Stomach (tissue), 4 donors: Measurements from ENCODE around the gene ROBO2.

Source experiments
- CTCF ChIP-seq, 7 experiments: fragments of 450-650 bp in 4 of 7; fragments of 200-600 bp in 3 of 7; sonication (generic) in 3 of 7; IDR thresholded peaks; one replicate each; pipeline ENCODE4 v1.5.1; 2016 to 2019; ENCODE audit warnings: antibody characterized with exemption in 7 of 7, control low read depth in 2 of 7, mild to moderate bottlenecking in 1 of 7
- EP300 ChIP-seq: sonication (generic); formaldehyde crosslinking; IDR thresholded peaks from one replicate; pipeline ENCODE4 v1.6.1; 2017; ENCODE audit warnings: antibody characterized with exemption
- POLR2A ChIP-seq, 4 donors: fragments of 450-650 bp; IDR thresholded peaks; one replicate each; pipeline ENCODE4 v1.6.1; 2016; ENCODE audit warnings: antibody characterized with exemption in 4 of 4, control low read depth in 2 of 4, mild to moderate bottlenecking in 1 of 4, moderate library complexity in 1 of 4
- POLR2AphosphoS5 ChIP-seq, 3 donors: sonication (generic); formaldehyde crosslinking; IDR thresholded peaks; one replicate each; pipeline ENCODE4 v1.6.1; 2016; ENCODE audit warnings: antibody characterized with exemption in 3 of 3

- TF ChIP-seq CTCF (IDR thresholded peaks at IDR 0.05) (no peak), POLR2A (IDR thresholded peaks at IDR 0.05) (no peak), POLR2AphosphoS5 (IDR thresholded peaks at IDR 0.05) (no peak), EP300 (no peak)
These were observed 279.8 kb downstream of the ROBO2 start for GRCh38 chr3:77319711-77320110.
